ENCODE data around the gene RBM18.

GRCh38 chr9:122264360-122265148 is at the start of gene RBM18, which contains the start of gene MRRF:
- TF ChIP-seq EZH2 (IDR thresholded peaks at IDR 0.05; ENCODE audit: low read length, missing control alignments): no peak
- TF ChIP-seq, protein P1, sequence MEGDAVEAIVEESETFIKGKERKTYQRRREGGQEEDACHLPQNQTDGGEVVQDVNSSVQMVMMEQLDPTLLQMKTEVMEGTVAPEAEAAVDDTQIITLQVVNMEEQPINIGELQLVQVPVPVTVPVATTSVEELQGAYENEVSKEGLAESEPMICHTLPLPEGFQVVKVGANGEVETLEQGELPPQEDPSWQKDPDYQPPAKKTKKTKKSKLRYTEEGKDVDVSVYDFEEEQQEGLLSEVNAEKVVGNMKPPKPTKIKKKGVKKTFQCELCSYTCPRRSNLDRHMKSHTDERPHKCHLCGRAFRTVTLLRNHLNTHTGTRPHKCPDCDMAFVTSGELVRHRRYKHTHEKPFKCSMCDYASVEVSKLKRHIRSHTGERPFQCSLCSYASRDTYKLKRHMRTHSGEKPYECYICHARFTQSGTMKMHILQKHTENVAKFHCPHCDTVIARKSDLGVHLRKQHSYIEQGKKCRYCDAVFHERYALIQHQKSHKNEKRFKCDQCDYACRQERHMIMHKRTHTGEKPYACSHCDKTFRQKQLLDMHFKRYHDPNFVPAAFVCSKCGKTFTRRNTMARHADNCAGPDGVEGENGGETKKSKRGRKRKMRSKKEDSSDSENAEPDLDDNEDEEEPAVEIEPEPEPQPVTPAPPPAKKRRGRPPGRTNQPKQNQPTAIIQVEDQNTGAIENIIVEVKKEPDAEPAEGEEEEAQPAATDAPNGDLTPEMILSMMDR (conservative IDR thresholded peaks at IDR 0.05 in 1 of 2, IDR thresholded peaks at IDR 0.05 in 1 of 2; ENCODE audit: low read depth in 1 of 2, low read length in 2 of 2): no peak
